ENCODE data around the gene LRRN2.

- TF ChIP-seq CTCF (IDR thresholded peaks at IDR 0.05) (no peak), POLR2A (IDR thresholded peaks at IDR 0.05) (no peak)
Observed at GRCh38 chr1:204634260-204634910, 51.2 kb downstream of the LRRN2 start.
